ENCODE results near the gene FAM13A. TPM values are rescaled to one million over a fixed set of nuclear protein-coding genes. Genes with fewer than 3 reads are reported as not detected.
A peak's percentile ranks its signal among the peaks of the same experiment; 100 is the strongest.

The FAM13A gene
- total and polyA plus RNA-seq, 2 of the 13 experiments (the other 11 are each of a cell fraction or from before 2014, with no cell fraction given) = 1.2 to 36.2 TPM

DNA sequence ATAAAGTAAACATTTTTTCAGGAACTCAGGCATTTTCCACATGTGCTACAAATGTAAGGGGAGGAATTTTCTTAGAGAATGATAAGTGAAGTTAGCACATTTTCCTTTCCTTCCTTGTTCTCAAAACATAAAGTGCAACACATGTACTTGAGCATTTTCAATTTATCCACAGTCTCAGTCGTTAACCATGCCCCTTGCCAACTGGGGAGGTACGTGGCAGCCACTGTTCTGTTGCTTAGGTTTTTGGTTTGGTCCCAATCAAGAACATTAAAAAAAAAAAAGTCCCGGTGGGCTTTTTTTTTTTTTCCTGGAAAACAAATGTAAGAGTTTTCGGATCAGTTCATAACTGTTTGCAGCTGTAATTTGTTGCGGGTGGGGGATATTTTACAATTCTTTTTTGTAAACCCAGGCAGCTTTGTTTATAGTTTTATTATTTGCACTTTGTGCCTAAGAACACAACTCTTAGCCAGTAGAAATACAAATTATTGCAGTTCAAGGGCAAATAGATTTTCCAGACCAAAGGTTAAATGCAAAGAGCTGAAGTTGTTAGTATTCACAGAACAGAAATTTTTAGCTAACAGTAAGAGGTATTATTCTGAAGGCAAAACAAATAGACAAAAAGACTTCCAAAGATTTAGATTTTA, 247.3 kb downstream of the FAM13A start (continued):
- TF ChIP-seq NCOA2 (CRISPR knock-in tag; IDR thresholded peaks at IDR 0.05) = peak; percentile 37; the same call in 1 of the 2 replicates
- TF ChIP-seq CREM (IDR thresholded peaks at IDR 0.05) = peak; percentile 40; the same call in 1 of the 2 replicates
- no peak for TF ChIP-seq CREM (CRISPR knock-in tag; IDR thresholded peaks at IDR 0.05)
- TF ChIP-seq, protein P1, sequence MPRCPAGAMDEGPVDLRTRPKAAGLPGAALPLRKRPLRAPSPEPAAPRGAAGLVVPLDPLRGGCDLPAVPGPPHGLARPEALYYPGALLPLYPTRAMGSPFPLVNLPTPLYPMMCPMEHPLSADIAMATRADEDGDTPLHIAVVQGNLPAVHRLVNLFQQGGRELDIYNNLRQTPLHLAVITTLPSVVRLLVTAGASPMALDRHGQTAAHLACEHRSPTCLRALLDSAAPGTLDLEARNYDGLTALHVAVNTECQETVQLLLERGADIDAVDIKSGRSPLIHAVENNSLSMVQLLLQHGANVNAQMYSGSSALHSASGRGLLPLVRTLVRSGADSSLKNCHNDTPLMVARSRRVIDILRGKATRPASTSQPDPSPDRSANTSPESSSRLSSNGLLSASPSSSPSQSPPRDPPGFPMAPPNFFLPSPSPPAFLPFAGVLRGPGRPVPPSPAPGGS (CRISPR knock-in tag; IDR thresholded peaks at IDR 0.05) = no peak
- peak; percentile 72 for TF ChIP-seq GATAD2A (CRISPR knock-in tag; IDR thresholded peaks at IDR 0.05)
- peak; percentile 70; the same call in 1 of the 2 replicates for TF ChIP-seq RXRB (CRISPR knock-in tag; IDR thresholded peaks at IDR 0.05; ENCODE audit: borderline replicate concordance)
- peak in 1 of 2 experiments; percentile 54; a peak in 1 of 4 replicates for TF ChIP-seq NR2F1 (CRISPR knock-in tag; IDR thresholded peaks at IDR 0.05)
- no peak for TF ChIP-seq ZMAT3 (CRISPR knock-in tag; conservative IDR thresholded peaks at IDR 0.05)
- TF ChIP-seq ZNF234 (CRISPR knock-in tag; conservative IDR thresholded peaks at IDR 0.05) = no peak
- 0 out of 2 replicates have a peak, but pooled peaks have one; percentile 30 for TF ChIP-seq MED1 (CRISPR knock-in tag; IDR thresholded peaks at IDR 0.05)
- peak; percentile 74 for TF ChIP-seq HNF4A (CRISPR knock-in tag; IDR thresholded peaks at IDR 0.05)
- TF ChIP-seq, protein P2, sequence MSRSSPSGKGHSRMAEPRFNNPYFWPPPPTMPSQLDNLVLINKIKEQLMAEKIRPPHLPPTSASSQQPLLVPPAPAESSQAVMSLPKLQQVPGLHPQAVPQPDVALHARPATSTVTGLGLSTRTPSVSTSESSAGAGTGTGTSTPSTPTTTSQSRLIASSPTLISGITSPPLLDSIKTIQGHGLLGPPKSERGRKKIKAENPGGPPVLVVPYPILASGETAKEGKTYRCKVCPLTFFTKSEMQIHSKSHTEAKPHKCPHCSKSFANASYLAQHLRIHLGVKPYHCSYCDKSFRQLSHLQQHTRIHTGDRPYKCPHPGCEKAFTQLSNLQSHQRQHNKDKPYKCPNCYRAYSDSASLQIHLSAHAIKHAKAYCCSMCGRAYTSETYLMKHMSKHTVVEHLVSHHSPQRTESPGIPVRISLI (CRISPR knock-in tag; IDR thresholded peaks at IDR 0.05; ENCODE audit: borderline replicate concordance) = peak; percentile 49; the same call in 1 of the 2 replicates
- TF ChIP-seq NR2F6 (IDR thresholded peaks at IDR 0.05) = peak; percentile 52; the same call in 1 of the 2 replicates
- no peak for TF ChIP-seq NR2F6 (CRISPR knock-in tag; IDR thresholded peaks at IDR 0.05)
- 0 out of 2 replicates have a peak, but pooled peaks have one; percentile 27 for TF ChIP-seq YEATS4 (CRISPR knock-in tag; IDR thresholded peaks at IDR 0.05; ENCODE audit: borderline replicate concordance)
- TF ChIP-seq THAP11 (CRISPR knock-in tag; IDR thresholded peaks at IDR 0.05) = peak; percentile 10; the same call in 1 of the 2 replicates
- TF ChIP-seq CBFB (CRISPR knock-in tag; IDR thresholded peaks at IDR 0.05) = no peak
- TF ChIP-seq, protein P3, sequence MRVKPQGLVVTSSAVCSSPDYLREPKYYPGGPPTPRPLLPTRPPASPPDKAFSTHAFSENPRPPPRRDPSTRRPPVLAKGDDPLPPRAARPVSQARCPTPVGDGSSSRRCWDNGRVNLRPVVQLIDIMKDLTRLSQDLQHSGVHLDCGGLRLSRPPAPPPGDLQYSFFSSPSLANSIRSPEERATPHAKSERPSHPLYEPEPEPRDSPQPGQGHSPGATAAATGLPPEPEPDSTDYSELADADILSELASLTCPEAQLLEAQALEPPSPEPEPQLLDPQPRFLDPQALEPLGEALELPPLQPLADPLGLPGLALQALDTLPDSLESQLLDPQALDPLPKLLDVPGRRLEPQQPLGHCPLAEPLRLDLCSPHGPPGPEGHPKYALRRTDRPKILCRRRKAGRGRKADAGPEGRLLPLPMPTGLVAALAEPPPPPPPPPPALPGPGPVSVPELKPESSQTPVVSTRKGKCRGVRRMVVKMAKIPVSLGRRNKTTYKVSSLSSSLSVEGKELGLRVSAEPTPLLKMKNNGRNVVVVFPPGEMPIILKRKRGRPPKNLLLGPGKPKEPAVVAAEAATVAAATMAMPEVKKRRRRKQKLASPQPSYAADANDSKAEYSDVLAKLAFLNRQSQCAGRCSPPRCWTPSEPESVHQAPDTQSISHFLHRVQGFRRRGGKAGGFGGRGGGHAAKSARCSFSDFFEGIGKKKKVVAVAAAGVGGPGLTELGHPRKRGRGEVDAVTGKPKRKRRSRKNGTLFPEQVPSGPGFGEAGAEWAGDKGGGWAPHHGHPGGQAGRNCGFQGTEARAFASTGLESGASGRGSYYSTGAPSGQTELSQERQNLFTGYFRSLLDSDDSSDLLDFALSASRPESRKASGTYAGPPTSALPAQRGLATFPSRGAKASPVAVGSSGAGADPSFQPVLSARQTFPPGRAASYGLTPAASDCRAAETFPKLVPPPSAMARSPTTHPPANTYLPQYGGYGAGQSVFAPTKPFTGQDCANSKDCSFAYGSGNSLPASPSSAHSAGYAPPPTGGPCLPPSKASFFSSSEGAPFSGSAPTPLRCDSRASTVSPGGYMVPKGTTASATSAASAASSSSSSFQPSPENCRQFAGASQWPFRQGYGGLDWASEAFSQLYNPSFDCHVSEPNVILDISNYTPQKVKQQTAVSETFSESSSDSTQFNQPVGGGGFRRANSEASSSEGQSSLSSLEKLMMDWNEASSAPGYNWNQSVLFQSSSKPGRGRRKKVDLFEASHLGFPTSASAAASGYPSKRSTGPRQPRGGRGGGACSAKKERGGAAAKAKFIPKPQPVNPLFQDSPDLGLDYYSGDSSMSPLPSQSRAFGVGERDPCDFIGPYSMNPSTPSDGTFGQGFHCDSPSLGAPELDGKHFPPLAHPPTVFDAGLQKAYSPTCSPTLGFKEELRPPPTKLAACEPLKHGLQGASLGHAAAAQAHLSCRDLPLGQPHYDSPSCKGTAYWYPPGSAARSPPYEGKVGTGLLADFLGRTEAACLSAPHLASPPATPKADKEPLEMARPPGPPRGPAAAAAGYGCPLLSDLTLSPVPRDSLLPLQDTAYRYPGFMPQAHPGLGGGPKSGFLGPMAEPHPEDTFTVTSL (CRISPR knock-in tag; IDR thresholded peaks at IDR 0.05; ENCODE audit: borderline replicate concordance) = peak; percentile 64; the same call in 1 of the 2 replicates
- TF ChIP-seq ZNF12 (CRISPR knock-in tag; IDR thresholded peaks at IDR 0.05) = no peak
- TF ChIP-seq EP300 (IDR thresholded peaks at IDR 0.05; ENCODE audit: low read depth in 2 of 2, low read length in 2 of 2) = peak in 1 of 2 experiments; percentile 66; a peak in 2 of 4 replicates
- TF ChIP-seq EP300 (CRISPR knock-in tag; IDR thresholded peaks at IDR 0.05; ENCODE audit: borderline replicate concordance) = no peak
- TF ChIP-seq LCORL (IDR thresholded peaks at IDR 0.05) = no peak
- TF ChIP-seq LCORL (CRISPR knock-in tag; IDR thresholded peaks at IDR 0.05) = peak; percentile 50; the same call in 1 of the 2 replicates
- TF ChIP-seq ISL2 (CRISPR knock-in tag; IDR thresholded peaks at IDR 0.05) = 0 out of 2 replicates have a peak, but pooled peaks have one; percentile 18
- TF ChIP-seq SOX5 (CRISPR knock-in tag; IDR thresholded peaks at IDR 0.05; ENCODE audit: borderline replicate concordance) = peak; percentile 28; the same call in 1 of the 2 replicates
